OCI-LY3 (cell line): ENCODE results near the gene SAMM50.

Experiments
- H2AFZ ChIP-seq: fragments of 200-600, 300-600 bp; shearing (Covaris generic); 2 replicates; pipeline ENCODE4 v1.6.0; 2014; ENCODE audit warnings: antibody characterized with exemption, low read depth, low read length
- H3K27ac ChIP-seq: fragments of 200-600, 300-600 bp; sonication (generic); 2 replicates; pipeline ENCODE4 v1.5.1; 2014; ENCODE audit warnings: mild to moderate bottlenecking, low read length, moderate library complexity, mixed read lengths
- H3K27me3 ChIP-seq: fragments of 200-600, 300-600 bp; sonication (generic); 2 replicates; pipeline ENCODE4 v1.6.1; 2014; ENCODE audit warnings: low read depth, low read length, mixed read lengths
- H3K36me3 ChIP-seq: fragments of 200-600, 300-600 bp; sonication (generic); replicated peaks from 2 replicates; pipeline ENCODE3; 2014; ENCODE audit warnings: low read depth, low read length, mixed read lengths
- H3K4me1 ChIP-seq: fragments of 300-600, 200-600 bp; sonication (generic); 2 replicates; pipeline ENCODE4 v1.6.1; 2014; ENCODE audit warnings: low read length, mixed read lengths
- H3K4me2 ChIP-seq: fragments of 200-600, 300-600 bp; sonication (generic); 2 replicates; pipeline ENCODE4 v1.6.1; 2014; ENCODE audit warnings: low read length, mixed read lengths
- H3K4me3 ChIP-seq: fragments of 300-600, 200-600 bp; sonication (generic); 2 replicates; pipeline ENCODE4 v1.5.1; 2014; ENCODE audit warnings: antibody characterized with exemption, mild to moderate bottlenecking, low read length, moderate library complexity
- H3K79me2 ChIP-seq: fragments of 300-600, 200-600 bp; shearing (Covaris generic); 2 replicates; pipeline ENCODE4 v1.6.1; 2014; ENCODE audit warnings: mild to moderate bottlenecking, low read length, mixed read lengths
- H3K9ac ChIP-seq: fragments of 300-600, 200-600 bp; shearing (Covaris generic); 2 replicates; pipeline ENCODE4 v1.6.0; 2014; ENCODE audit warnings: mild to moderate bottlenecking, low read length, moderate library complexity
- H3K9me3 ChIP-seq: fragments of 200-600, 300-600 bp; shearing (Covaris generic); 2 replicates; pipeline ENCODE4 v1.6.1; 2014; ENCODE audit warnings: low read length, mixed read lengths; ENCODE audit not compliant: insufficient read depth
- H4K20me1 ChIP-seq: fragments of 200-600, 300-600 bp; sonication (generic); 2 replicates; pipeline ENCODE4 v1.6.1; 2016; ENCODE audit warnings: low read length, mixed read lengths; ENCODE audit not compliant: insufficient read depth
- CTCF ChIP-seq: fragments of 200-600, 300-600 bp; sonication (generic); IDR thresholded peaks from 2 replicates; pipeline ENCODE4 v1.5.1; 2014; ENCODE audit warnings: antibody characterized with exemption, low read length, low read depth
- EZH2phosphoT487 ChIP-seq: fragments of 200-600 bp; shearing (Covaris generic); IDR thresholded peaks from 2 replicates; pipeline ENCODE4 v1.6.1; 2018; ENCODE audit warnings: antibody characterized with exemption, mixed run types, low read depth

The SAMM50 gene

GRCh38 chr22:44018594-44018993, 63.4 kb downstream of the SAMM50 start:
- no peak for TF ChIP-seq EZH2phosphoT487
- no peak for TF ChIP-seq CTCF
- H4K20me1 ChIP-seq: no peaks in the 10 kb centered on the region
- H3K4me1 ChIP-seq: peaks cover 20% of the 10 kb centered on the region
- no peak overlapping the region for H3K4me2 ChIP-seq
- peaks cover 3% of the 10 kb centered on the region for H3K36me3 ChIP-seq
- H3K27me3 ChIP-seq: no peaks in the 10 kb centered on the region
- no peak overlapping the region for H3K9ac ChIP-seq
- no peaks in the 10 kb centered on the region for H3K9me3 ChIP-seq
- no peak overlapping the region for H3K27ac ChIP-seq
- H2AFZ ChIP-seq: no peak overlapping the region
- no peak overlapping the region for H3K4me3 ChIP-seq
- H3K79me2 ChIP-seq: peaks cover 17% of the 10 kb centered on the region

GRCh38 chr22:44019416-44019815, 64.2 kb downstream of the SAMM50 start:
- no peak overlapping the region for H3K4me3 ChIP-seq
- H3K4me2 ChIP-seq: no peak overlapping the region
- H3K9ac ChIP-seq: no peak overlapping the region
- peaks cover 21% of the 10 kb centered on the region for H3K79me2 ChIP-seq
- H3K36me3 ChIP-seq: peaks cover 3% of the 10 kb centered on the region
- no peaks in the 10 kb centered on the region for H4K20me1 ChIP-seq
- TF ChIP-seq CTCF: no peak
- TF ChIP-seq EZH2phosphoT487: no peak
- no peak overlapping the region for H3K27ac ChIP-seq
- H3K4me1 ChIP-seq: peaks cover 21% of the 10 kb centered on the region
- H2AFZ ChIP-seq: no peak overlapping the region
- no peaks in the 10 kb centered on the region for H3K9me3 ChIP-seq
- H3K27me3 ChIP-seq: no peaks in the 10 kb centered on the region

GRCh38 chr22:44019846-44020245, 64.6 kb downstream of the SAMM50 start:
- Histone ChIP-seq H3K9ac (no peak overlapping the region), H3K27me3 (no peaks in the 10 kb centered on the region), H3K4me2 (no peak overlapping the region), H3K27ac (no peak overlapping the region), H3K36me3 (peaks cover 3% of the 10 kb centered on the region), H3K9me3 (no peaks in the 10 kb centered on the region), H4K20me1 (no peaks in the 10 kb centered on the region), H2AFZ (no peak overlapping the region), H3K4me3 (no peak overlapping the region), H3K79me2 (peaks cover 25% of the 10 kb centered on the region), H3K4me1 (peaks cover 21% of the 10 kb centered on the region)
- TF ChIP-seq EZH2phosphoT487: no peak
- TF ChIP-seq CTCF: no peak

GRCh38 chr22:44020981-44021380, 65.7 kb downstream of the SAMM50 start:
- Histone ChIP-seq H3K4me2 (no peak overlapping the region), H3K27ac (no peak overlapping the region)

More at GRCh38 chr22:44020981-44021380, 65.7 kb downstream of the SAMM50 start:
- Histone ChIP-seq H3K9me3 (no peaks in the 10 kb centered on the region), H3K4me3 (no peak overlapping the region), H3K36me3 (peaks cover 3% of the 10 kb centered on the region), H4K20me1 (no peaks in the 10 kb centered on the region), H3K4me1 (peaks cover 23% of the 10 kb centered on the region), H2AFZ (no peak overlapping the region), H3K79me2 (peaks cover 35% of the 10 kb centered on the region), H3K9ac (no peak overlapping the region), H3K27me3 (no peaks in the 10 kb centered on the region)
- TF ChIP-seq EZH2phosphoT487: no peak
- no peak for TF ChIP-seq CTCF
